Fibroblast of skin of left biceps (primary cell): ENCODE measurements around the gene SHANK2.

Experiments used
- DNase-seq, 2 experiments: peaks; one replicate each; pipeline ENCODE4 v3.0.0-alpha.2; 2013; ENCODE audit warnings: low read depth in 2 of 2

The SHANK2 gene

DNA sequence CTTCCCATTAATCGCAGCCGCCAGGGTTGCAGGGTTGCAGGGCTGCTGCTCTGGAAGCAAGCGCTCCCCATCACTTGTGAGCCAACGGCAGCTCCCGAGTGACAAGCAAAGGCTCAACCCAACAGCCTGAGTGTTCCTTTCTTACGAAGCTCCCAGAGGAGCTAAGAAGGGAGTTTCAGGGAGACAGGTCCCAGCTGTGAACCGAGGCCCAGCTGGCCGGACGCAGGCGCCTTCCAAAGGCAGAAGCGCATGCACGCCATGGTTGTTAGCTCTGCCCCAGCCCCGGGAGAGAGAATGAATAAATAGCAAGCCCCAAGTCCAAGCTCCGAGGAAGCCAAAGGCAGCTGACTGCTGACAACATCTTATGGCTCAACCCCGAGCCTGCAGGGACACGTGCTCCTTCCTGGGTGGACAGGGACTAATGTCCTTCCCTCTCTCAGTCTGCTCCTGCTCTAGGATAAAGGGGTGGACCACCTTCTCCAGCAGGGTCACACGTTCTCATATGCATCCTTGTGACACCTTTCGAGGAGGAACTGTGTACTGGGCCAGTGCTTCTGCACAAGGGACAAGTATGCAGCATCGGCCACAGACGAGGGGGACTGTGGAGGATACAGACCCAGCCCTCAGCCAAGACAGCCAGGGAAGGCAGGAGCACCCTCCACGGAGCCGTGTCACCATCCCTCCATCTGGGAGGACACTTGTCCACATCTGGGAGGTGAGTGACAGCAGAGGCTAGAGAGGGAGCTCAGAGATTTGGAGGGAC lies 29.9 kb downstream of the SHANK2 start:
- DNase-seq = no peak

DNA sequence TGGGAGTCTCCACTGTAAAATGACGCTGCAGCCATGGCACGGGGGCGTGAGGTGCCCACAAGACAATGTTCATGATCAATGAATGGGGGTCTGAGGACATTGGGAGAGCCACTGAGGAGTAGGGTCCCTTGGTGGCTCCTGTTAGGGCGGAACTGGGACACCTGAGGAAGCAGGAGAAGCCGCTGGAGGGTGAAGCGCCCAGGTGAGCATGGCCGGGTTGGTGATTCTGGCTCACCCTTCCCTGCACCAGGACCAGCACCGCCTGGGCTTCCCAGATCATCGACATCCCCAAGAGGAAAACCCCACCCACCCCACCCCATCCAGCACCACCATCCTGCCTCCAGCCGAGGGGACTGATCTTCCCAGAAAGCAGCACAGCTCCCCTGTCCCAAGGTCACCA lies 30.6 kb downstream of the SHANK2 start:
- DNase-seq = no peak

DNA sequence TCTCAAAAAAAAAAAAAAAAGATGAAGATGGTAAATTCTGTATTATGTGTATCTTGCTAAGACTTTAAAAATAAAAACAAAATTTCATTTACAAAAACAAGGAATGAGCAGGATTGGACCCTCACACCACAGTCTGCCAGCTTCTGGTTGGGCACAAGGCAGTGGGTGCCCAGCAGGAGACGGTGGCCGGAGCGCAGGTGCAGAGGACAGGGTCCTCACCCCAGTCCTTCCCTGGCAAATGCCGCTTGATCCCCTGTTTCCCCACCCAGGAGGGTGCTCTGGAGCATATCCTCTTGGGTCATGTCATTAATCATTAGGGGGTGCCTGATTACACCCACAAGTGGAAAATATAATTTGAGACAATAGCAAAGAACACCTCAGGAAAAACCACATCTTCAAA lies 31.2 kb downstream of the SHANK2 start:
- no peak for DNase-seq

DNA sequence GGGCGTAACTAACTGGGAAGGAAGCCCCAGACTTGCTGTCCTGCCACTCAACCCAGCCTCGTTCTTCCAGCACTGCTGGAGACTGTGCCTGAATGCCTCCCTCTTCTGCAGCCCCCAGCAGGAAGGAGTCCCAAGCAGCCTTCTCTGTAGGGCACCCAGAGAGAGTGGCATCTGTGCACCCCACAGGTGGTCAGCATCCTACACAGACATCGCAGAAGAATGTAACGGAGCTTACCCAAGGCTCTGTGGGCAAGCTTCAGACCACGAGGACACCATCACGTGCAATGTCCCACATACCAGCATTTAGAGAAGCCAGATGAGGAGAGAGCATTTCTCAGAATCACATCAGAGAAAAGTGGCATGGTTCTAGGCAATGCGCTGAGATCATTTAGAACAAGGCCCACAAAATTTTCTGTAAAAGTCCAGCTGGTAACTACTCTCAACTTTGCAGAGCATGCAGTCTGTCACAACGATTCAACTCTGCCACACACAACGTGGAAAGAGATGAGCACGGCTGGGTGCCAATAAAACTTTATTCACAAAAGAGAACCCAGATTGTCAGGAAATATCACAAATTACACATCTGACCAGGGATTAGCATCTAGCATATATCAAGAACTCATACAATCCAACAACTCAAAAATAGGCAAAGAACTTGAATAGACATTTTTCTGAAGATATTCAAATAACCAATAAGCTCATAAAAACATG lies 33.4 kb downstream of the SHANK2 start:
- no peak for DNase-seq

DNA sequence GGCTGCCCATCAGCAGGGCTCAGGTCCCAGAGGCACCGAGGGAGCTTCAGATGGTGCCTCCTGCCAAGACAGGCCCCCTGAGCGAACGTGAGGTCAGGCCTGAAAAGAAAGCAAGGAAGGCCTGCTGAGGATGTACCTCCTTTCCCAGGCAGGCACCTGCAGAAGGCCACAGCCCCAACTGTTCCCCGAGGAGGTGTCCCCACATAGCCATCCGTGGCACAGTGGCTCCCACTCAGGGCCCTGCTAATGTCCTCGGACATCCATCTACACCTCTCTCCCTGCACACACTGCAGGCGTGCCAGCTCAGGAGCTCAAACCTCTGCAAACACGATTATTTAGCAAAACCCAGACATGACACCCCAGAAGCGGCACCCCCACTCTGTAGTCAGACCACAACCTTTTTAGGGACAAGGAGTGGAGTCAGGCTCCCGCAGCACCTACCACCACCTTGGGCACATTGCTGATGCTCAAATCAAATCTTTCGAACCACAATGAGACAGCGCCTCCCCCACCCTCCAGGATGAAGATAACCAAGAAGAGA lies 36.9 kb downstream of the SHANK2 start:
- no peak for DNase-seq

DNA sequence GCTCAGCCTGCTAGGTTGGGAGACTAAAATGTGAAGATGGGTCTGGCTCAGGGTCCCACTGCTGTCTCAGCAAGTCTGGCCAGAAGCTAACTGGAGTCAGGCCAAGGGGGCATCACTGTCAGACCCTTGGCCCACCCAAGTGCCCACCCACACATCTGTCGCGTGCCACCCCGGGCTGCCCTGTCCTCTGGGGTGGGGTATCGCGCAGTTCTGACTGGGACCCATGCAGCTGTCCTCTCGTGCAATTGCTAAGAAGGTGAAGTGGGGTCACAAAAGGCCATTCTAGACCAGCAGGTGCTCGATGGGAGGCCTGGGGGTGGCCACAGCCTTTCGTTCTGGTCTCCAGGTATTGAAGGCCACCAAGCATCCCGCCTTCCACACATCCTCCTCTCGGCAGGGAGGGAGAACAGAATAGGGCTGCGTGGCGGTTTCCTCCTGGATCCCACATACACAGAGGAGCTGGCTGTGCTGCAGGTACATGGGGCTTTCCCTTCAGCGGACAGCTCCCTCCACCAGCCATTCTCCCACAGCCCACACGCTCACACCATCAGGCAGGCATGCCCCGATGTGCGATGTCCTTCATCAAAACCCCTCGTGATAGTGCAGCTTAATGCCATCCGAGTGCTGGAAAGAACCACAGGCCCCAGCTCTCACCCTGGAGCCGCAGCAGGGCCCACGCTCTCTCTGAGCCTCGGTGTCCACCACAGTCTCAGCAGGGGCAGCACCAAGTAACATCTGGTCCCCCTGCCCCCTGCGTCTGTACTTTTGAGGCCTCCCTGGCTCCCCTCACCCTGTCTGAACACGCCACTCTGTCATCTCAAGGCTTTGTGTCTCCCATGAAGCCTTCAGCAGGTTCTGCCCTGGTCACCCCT lies 37.6 kb downstream of the SHANK2 start:
- no peak for DNase-seq

DNA sequence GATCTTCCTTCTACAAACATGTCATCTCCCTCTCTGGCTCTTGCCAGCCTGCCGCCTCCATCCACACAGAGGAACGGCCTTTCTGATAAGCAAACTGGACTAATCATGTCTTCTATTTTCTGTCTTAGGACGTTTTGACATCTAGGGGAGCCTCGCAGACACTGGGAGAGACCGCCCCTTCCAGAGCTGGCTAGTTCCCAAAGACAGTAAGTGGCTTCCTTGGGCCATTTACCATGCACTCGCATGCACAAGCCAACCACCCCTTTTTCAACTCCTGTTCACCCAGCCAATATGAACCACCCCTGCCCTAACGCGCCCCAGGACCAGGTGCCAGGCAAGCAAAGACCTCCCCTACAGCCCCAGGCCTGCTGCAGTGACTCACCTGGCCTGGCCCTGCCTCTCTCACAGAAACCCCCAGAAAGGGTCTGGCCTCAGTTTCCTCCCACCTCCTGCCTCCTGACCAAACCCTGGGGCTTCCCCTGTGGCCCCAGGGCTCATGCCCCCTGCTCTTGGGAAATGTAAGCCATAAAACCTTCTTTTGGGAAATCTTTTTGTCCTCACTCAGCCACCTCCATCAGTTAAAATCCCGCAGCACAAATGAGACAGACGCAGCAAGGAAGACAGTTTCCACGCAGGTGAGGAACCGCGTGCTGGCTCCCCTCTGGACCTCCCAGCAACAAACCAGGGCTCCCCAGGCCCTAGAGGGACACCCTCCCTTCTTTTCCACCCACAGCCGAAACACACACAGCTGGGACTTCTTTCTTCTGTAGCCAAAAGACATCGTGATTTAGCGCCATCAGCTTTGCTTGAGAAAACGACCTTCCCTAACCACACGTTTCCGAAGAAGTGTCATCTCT lies 38.5 kb downstream of the SHANK2 start:
- no peak for DNase-seq

DNA sequence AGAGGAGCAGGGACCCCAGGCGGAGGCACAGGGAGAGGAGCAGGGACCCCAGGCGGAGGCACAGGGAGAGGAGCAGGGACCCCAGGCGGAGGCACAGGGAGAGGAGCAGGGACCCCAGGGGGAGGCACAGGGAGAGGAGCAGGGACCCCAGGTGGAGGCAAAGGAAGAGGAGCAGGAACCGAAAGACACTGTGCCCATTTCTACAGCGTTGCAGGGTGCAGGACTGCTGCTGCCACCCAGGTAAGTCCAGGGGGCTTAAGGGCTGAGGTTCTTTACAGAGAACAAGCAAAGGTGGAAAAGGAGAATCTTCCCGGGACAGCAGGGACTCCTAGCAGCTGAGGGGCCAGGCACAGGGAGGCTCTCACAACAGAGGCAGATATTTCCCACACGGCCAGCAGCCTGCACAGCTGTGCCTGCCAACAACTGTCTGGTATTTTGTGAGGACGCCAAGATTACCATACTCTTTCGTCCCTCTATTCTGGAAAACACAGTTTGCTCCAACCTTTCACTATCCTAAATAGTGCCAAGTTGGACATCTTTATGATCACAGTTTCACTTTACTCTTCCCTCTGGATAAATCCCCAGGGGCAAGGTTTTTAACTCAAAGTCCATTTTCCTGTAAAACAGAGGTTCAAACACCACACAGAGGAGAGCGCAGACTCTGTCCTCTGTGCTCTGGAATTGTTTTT lies 39.4 kb downstream of the SHANK2 start:
- no peak for DNase-seq

DNA sequence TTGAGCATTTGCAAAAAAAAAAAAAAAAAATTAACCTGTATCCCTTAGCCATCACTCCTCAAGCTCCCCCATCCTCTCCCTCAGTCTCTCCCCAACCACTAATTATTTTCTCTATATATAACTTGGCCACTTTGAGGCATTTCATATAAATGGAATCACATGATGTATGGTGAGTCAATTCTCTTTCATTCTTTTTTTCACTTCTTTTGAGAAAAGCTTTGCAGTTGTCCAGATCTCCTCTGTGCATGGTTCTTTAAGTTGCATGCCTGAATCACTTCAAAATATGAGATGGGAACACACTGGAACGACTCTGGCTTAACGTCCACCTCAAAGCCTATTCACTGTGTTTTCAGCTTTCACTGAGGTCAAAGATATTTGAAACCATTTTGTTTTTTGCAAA lies 40.7 kb downstream of the SHANK2 start:
- DNase-seq = no peak

DNA sequence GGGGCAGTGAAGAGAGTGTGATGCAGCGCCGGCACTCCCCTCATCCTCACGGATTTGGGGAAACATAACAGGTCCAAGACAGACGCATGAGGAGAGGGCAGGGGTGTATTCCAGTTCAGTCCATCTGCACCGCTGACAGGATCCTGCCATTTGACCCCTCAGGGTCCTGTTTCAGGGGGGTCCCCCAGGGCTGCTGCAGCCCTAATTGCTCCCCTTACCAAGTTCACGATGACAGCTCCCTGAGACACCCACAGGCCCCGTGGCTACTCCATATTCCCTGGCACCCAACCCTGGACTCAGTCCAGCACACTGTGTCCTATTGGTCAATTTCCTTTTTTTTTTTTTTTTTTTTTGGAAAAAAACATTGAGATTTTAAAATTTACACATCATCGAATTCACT lies 41.5 kb downstream of the SHANK2 start:
- DNase-seq = no peak

DNA sequence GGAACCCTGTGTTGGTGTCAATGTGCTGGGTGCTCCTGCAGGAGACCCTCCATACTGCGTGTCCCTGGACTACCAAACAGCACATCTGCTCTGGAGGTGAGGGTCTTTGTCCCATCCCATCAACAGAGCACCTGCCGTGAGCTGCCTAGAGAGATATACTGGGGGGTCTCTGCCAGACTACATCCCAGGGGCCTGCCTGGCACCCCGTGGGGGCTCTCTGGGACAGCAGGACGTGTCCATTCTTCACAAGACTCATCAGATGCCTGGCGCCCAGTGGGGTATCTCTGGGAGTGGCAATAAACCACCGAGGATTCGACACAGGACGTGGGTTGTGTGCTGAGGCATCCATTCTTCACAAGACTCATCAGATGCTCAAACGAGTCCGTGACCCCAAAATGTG lies 42.7 kb downstream of the SHANK2 start:
- no peak for DNase-seq

DNA sequence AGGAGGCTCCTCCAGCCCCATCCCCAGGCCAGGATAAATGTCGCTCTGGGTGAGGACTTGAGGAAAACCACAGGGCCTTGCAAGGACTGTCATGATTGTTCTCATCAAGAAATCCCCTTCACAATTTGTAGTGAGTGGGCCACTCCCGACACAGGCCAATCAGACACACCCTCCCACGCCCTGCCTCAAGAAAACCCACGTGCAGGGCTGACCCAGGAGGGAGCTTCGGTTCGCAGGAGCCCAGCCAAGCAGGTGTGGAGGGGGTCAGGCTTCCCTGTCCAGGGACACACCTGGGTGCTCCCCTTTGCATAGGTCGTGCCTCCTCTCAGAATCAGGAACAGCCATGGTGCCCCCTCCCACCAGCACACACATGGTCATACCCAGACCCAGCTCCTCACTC lies 43.2 kb downstream of the SHANK2 start:
- no peak for DNase-seq

DNA sequence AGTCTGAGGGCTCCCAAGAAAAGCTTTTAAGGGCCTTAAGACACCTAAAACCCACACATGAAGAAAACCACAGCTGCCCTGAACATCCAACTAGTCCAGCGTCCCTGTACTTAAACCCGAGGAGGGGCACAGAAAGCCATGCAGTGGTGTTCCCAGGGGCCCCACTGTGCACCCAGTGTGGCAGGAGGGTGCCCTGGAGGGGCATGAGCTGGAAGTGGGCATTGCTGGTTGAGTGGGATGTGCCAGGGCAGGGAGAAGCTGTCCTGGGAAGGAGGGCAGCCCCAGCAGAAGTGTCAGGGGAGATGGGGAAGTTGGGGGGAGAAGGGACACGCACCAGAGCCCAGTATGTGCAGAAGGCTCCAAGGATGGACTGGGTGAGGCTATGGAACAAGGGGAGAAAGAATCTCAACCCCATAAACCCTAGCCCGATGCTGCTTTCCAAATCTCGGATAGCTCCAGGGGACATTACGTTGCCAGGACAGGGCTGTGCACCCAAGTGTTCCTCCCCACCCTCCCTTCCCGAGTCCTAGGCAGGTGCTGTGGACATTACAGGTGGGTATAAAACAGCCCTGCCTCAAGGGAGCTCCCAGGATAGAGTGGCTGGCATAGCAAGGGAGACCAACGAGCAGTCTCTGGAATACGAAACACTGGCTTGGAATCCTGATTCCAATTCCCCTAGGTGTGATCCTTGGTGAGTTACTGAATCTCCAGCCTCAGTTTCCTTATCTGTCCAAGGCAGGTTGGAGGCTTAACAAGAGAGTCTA lies 44.2 kb downstream of the SHANK2 start:
- DNase-seq = no peak

DNA sequence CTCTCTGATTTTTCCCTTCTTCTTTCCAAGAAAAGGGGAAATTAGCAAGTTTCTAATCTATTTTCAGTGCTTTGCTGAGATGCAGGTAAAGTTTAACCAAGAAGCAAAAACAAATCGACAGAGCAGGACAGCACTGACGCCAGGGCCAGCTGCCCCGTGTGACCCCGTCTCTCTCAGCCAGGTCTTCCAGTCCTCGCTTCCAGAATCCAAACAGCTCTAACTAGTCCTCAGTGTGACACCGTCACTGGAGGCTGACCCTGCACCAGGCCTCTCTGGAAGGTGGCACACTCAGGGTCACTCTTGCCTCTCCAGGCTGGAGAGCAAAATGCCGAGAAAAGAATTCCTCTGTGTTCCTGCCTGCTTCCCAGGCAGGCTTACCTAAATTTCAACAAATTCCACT lies 44.8 kb downstream of the SHANK2 start:
- DNase-seq = no peak

DNA sequence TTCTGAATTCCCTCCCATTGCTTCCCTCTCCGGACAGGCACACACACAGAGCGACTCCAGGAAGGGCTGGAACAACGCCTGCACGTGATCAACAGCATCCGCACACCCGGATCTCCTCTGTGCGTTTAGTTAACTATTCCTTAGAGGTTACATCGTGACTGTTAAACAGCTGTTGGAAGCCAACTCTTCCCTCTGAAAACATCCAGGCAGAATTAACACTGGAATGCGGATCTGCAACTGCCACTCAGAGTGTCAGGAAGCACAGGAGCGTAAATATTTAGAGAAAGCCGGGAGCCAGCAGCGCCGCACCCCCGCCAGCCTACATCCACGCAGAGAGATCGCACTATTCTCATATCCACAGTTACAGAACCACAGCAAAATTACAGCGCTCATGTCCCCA lies 46.2 kb downstream of the SHANK2 start:
- DNase-seq = no peak

DNA sequence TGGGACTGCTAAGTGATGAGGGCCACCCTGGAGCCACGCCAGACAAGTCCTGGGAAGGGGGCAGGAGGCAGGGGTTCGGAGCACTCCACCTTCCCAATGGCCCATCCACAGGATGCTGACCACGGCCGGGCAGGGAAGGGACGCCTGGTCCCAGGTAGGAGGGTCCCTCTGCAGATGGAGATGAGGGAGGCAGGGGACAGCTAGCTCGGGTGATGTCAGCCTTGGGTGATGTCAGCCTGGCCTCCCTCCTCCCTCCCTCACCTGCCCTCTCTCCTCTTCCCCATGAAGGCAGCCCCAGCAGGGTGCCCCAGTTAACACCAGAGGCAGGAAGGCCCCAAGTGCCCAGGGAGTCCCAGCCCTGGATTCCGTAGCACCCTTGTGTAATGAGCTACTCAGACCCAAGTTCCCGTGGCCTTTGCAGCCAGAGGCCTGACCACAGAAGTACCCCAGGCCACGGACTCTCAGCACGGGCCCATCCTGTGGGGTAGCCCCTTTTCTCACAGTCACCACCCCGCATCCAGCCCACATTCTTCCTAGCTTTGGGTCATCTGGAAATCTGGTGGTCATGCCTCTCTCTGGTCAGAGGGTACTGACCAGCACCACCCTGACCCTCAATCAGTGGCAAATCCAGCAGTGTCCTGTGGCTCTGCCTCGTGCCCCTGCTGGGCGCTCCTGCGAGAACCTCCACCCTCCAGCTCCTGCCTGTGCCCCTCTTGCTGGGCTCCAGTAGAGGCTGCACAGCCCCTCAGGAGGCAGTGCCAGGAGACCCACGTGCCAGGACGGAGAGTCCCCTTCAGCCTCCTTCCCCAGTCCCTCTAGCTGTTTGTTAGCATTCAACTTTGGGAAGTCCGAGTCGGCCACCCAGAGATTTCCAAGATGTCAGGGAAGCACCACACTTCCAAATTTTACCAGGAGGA lies 47.4 kb downstream of the SHANK2 start:
- DNase-seq = no peak

DNA sequence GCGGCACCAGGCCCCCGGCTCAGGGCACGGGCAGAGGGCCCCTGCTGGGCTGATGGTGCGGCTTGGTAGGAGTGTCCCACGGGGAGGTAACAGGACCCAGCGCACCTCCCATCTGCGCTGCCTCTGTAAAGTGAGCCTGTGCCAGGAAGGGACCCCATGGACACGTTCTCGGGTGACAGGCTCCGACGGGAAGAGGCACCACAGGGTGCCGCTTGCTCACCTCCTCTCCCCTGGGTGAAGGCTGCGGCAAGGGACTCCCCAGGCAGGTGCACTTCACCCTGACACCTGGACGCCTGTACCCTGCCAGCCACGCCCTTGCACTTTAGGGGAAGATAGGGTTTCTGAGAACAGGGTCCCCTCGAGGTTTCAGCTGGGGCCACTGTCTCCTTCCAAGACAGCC lies 48.1 kb downstream of the SHANK2 start:
- DNase-seq = no peak

DNA sequence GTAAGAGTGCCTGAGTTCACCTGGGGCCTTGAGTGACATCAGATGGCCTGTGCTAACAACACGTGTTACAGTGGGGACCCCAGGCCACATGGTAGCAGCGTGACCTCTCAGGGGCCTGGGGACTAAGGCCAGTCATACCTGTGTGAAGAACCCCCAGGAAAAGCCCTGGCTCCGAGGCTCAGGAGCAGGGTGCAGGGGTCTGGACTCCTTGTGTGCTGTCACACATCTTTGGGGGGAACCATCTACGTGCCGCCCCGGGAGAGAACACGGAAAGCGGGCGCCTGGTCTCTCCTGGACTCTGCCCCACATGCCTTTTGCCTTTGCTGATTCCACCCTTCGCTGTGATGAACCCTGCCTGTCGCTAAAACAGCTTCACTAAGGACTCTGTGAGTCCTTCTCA lies 48.7 kb downstream of the SHANK2 start:
- no peak for DNase-seq

DNA sequence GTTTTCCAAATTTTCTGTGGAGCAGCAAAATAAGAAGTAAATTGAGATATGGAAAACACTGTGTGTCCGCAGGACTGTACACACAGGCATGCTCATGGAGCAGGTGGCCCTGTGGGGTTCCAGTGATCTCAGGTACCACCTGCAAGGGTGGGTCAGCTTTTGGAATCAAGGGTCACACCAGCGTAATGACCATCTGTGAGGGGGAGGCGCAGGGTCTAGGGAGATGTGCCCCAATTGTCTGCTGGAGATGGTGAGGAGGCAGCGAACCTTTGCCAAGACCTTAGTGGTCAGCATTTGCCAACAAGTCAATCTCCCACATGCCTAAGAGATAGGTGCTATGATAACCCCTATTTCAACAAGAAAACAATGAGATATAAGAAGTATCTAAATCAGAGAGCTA lies 49.4 kb downstream of the SHANK2 start:
- DNase-seq = no peak
